Germinal center (tissue), 1 donor: ENCODE results near the gene CTIF.

Experiments
- DNase-seq: peaks from one replicate; pipeline ENCODE4 v3.0.0; 2012; ENCODE audit warnings: mixed read lengths, low spot score

The CTIF gene

DNA sequence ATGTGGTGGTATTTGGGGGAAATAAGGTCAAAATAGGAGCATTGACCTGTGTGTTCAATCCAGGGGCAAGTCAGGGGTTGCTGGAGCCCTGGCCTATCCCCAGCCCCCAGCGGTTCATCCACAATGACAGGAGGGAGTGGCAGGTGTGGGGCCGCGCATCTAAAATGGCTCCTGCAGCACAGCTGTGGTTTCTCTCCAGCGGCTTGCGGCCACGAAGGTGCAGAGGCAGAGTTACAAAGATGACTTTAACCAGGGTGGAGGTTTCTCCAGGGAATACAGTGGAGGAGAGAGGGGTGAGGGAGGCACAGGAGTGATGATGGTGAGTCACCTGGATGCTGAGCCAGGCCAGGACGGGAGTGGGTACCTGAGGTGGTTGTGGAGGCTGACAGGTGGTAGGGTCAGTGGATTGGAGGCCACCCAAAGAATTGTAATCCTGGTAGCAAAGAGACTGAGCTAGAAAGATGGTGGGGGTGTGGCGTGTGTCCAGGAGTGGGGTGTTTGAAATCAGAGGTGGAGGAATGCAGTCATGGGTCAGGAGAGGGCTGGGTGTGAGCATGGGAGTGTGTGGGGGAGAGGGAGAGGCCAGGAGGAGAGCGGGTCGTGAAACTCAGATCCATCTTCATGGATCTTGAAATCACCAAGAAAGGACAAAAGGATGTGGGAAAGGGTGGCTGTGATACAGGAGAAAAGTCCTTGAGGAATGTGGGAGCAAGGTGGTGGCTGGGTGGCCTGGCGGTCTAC lies 83.2 kb downstream of the CTIF start:
- DNase-seq = no peak

DNA sequence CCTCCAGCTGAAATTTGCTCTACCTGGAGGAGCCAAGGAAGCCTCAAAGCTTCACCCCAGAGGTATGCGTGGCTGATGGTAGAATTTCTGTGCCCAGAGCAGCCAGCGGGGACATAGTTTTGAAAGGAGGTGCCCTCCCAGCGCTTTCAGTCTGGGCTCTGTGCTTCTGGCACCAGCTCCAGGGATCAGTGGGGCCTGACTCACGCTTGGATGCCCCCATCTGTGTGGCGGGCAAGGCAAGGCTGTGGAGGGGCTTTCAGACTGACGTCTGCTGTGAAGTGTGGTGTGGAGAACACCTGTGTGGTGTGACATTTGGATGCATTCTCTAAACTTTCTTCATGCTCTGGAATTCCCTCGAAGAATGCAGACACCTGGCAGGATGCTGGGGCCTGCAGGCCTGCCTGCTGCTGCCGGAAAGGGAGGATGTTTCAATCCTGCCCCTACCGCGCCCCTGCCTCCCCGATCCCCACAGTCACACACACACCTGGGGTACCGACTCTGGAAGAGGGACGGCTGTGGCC lies 84.1 kb downstream of the CTIF start:
- peak; percentile 60 for DNase-seq

DNA sequence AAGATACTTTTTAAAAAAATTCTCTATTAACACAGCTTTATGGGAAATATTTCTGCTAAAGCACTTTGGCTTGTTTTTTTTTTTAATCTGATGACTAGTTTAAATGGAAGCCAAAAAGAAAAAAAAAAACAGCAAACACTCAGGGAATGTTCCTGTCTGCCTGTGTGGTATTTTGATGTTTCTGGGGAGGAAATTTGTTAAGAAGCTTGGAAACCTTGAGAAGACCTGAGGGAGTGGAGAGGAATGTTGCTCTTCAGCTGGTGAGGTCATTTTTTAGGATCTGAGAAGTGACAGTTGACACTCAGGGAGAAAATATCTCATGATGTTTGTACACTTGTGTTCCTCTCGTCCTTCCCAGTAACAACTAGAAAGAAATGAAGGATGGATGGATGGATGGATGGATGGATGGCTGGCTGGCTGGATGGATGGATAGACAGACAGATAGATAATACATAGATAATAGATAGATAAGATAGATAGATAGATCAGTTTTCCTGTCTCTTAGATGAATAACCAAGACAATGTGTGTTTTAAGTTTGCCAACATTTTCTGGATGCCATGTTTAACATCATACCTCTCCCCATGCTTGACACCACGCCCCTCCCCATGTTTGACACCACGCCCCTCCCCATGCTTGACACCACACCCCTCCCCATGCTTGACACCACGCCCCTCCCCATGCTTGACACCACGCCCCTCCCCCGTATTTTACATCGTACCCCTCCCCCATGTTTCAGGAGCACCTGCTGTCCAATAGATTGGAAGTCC lies 84.8 kb downstream of the CTIF start:
- DNase-seq = no peak

DNA sequence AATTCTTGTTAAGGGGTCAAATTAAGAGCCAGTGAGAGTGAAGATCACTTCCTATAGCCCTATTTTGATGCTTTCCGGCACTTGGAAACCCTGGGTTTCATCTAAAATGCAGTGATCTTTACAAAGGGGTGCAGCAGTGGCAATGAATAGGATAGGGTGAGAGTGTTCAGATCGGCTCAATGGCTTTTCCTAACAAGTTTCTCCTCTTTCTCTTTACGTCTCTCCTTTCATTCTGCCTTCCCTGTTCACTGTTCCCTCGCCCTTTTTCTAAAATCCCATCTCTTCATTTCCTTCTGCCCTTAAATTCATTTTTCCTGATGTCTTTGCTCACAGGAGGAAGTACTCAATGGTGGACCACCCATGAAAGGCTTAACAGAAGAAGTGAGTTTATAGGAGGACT lies 86.0 kb downstream of the CTIF start:
- DNase-seq = no peak

DNA sequence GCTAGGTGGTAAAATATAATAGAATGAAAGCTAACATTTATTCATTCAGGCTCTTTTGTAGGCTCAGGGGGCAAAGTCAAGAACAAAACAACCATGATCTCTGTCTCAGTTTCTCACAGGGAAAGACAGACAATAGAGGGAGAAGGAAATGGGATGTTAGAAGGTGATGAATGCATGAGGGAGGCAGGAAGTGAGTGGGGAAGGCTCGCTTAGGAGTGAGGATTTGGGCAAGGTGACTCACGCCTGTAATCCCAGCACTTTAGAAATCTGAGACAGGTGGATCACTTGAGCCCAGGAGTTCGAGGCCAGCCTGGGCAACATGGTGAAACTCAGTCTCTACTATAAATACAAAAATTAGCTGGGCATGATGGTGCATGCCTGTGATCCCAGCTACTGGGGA lies 88.4 kb downstream of the CTIF start:
- no peak for DNase-seq

DNA sequence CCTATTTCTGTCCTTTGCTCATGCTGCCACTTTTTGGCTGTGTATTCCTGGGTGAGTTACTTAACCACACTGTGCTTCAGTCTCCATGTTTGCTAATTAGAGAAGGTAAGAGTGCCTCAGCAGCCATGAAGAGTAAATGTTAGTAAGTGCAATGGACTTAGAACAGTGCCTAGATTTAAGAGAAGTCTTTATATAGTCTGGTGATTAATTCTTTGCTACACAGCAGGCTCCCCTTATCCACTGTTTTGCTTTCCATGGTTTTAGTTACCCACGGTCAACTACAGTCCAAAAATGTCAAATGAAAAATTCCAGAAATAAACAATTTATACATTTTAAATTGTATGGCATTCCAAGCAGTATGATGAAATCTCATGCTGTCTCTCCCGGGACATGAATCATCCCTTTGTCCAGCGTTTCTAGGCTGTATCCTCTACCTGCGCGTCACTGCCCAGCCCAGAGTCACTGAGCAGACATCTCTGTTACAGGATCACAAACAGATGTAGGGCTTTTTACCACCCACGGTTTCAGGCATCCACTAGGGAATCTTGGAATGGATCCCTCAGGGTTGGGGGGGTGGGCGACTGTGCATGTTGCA lies 91.0 kb downstream of the CTIF start:
- DNase-seq = no peak

DNA sequence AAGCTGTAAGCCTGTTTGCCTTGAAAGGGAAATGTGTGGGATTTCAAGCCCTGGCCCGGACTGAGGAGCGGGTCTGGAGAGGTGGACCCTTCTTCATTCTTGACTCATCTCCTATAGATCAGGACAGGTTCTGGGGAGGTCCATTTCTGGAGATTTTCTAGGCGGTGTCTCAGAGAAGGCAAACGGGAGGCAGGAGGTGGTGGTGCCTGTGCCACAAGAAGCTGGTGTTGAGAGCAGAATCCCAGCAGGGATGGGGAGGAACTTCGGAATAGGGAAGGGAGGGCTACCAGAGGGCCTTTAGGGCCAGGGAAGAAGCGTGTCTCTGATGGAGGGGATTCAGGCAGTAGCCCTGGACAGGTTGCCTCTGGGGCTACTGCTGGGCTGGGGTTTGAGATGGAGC lies 93.0 kb downstream of the CTIF start:
- DNase-seq = no peak

DNA sequence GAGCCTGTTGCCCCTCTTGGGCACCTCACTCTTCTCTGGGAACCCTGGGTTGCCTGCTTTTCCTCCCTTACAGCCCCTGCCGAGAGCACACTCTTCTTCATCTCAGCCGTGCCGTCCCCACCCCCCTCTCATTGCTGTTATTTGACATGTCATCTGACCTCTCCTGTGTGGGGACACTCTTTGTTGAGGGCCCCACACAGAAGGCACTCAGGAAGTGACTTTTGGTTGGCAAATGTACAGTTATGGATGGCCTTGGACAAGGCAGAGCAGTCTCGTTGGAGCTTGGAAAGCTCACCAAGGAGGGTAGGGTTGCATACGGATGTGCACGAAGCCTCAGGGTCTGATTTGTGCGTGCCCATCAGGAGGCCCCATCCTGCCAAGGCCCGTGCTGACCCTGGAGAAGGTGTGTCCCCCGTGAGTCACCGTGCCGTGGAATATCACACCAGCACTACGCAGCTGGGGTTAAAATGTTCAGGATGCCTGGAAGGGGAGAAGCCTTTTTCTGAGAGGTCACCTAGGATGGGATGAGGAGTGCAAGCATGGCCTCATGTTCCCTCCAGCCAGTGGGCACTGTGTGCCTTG lies 93.9 kb downstream of the CTIF start:
- no peak for DNase-seq

DNA sequence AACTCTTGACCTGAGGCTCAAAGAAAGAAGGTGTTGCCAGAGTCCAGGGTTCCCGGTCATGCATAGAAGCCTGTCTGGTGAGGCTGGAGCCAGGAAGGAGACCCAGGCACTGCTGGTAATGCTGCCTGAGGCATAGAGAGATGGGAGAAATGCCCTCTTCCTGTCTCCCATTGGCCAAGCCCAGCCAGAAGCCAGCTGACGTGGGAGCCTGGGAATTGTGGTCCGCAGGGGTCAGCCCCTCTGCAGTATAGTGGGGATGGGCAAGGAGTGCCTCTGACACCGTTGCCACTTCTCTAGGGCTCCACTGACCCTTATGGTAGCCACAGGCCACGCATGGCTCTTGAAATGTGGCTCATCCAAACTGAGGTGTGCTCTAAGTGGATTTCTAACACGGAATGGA lies 95.7 kb downstream of the CTIF start:
- DNase-seq = no peak

DNA sequence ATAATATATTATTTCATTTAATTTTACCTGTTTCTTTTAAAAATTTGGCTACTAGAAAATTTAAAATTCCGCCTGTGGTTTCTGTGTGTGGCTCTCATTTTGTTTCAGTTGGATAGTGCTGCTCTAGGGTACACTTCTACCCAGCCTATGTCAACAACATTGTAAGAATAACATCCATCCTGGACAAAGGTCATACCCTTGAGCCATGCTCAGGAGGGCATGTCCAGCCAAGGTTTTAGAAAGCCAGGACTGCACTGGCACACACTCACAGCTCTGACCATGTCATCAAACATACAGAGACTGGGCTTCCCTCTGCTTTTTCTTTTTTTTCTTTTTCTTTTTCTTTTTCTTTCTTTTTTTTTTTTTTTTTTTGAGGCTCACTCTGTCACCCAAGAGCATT lies 96.1 kb downstream of the CTIF start:
- DNase-seq = no peak

DNA sequence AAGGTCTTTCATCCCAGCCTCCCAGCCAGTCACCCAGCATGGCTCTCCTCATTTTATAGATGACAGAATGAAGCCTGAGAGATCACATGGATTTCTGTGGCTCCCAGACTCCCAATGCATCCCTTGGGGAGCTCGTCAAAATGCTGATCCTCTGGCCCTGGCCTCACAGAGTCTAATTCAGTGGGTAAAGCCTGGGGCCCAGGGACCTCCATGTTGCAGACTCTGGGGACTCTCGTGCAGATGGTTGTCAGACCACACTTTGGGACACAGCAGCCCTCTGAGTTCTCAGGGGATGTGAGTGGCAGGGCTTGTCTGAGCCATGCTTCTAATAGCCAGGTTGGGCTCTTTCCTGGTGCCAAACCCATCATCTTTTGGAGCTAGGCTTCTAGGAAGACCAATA lies 97.0 kb downstream of the CTIF start:
- no peak for DNase-seq

DNA sequence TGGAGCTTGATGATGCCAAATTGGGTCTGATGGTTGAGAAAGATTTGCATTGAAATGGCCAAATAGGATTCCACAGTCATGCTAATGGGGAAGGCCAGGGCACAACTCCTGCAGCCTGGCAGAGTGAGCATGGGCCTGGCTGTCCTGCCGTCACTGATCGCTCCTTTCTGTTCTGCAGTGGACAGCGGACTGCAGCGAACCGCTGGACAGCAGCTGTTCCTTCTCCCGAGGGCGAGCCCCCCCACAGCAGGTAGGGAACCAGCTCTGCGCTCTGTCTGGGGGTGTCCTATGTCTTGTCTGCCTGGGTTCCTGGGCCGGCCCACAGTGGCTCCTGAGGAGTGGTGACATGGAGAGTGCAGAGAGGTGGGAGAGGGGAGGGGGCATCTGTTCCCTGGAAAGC lies 97.6 kb downstream of the CTIF start:
- no peak for DNase-seq

DNA sequence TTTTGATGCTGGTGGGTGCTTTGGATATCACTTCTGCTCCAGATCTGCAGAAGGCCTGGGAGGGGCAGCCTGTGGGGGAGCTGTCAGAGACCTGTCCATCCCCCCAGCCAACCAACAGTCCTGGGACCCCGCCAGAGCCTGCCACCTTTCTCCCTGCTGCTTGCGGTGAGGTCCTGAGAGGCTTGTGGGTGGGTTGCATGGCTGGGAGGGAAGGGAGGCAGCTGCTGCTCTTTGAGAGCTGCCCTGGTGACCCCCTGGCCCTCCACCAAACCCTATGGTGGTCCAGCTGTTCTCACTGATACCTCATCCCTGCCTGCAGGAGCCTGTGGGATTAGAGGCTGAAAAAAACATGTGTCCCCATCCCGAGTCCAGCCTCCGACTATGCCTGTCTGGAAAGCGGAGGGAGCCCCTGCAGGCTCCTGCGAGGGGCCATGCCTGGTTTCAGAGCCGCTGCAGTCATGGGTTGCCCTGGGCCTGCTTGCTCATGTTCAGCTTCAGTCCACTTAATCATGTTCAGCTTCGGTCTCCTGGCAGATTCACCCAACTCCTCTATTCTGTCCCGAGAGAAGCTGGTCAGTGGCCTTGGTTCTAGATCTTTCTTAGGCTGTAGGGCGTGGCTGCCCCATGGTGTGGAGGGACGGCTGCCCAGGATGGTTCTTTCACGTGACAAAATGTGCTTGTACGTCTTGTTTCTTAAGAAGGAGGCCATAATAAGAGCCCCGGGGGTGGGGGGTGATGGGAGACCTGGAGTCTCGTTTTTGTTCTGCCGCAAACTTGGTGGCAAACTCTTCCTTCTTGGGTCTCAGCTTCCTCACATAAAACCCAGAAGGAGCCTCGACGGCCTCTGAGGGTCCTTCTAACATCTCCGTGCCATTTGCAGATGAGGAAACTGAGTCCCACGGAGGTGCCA lies 98.5 kb downstream of the CTIF start:
- no peak for DNase-seq

DNA sequence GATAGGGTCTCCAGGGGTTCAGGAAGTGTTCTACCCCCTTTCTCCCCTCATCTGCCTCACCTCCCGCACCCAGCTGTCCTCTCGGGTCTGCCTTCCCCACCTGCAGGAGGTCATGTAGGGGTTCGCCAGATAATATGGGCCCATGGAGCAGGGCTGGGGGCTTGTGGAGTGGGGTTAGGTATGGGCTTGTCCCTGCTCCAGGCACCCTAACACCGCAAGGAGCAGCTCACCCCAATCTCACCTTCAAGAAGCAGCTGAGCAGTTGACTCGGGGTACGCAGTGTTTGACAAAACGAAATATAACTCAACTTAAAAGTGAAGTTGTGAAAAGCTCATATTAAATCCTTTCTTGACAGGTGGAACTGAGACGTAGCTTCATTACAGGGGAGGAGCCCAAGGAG lies 99.6 kb downstream of the CTIF start:
- DNase-seq = no peak

DNA sequence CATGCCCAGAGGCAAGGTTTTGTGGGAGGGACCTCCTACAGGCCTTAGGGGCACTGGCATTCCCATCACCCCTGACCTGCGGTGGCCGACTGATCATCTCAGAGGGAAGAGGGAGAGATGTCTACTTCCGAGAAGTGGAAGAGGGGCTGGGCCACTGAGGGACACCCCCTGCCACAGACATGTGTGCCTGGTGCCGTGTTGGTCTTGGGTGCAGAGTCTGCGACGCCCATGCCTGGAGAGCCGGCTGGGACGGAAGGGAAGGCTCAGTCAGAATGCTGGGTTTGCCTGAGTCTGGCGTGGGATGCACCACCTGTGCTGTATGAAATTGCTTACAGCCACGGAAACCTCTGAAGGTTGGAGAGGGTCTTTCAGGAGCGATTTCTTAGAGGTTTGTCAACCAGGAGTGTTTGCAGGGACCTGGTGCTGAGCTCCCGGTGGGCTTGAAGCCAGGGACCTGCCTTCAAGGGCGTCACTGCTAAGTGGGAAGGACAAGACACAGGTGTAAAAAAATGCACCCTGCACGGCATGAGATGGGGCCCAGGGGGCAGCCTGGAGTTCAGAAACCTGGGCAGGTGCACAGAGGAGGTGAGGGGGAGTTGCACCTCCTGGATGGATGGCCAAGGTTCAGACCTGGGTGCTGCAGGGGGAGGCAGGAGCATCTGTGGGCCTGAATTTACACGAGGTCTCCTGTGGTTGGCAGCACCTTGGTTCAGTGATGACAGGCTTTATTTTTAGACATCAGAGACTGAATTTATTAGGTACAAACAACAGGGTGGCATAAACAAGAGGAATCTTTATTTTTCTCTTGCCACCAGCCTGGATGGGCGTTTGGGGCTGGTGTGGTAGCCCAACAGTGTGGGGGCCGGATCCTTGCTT lies 100.3 kb downstream of the CTIF start:
- no peak for DNase-seq

DNA sequence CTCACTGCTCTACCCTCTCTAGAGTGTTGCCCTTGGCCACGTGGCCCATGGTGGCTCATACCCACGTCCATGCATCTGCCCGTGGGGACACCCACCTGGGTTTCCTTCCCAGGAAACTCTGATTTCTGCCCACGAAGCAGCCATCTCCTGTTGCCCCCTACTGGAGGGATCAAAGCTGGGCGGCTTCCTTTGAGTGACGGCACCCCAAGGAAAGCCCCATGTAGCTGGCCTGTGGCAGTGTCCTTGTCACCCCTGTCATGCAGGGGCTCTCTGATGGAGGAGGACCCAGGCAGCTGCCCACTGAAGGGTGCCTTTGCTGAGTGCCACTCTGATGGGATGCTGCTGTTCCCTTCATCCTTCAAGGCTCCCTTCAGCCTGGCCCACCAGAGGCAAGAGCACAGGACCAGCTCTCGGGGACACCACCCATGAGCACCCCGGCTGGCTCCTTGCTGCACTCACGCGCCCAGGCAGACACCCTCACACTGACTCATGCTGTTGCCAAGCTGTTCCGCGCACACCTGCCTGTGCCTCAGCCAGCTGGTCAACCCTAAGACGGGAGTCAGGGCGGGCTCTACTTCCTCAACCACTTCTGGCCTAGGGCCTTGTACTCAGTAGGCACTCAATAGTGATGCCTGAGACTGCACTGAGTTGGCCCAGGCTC lies 101.1 kb downstream of the CTIF start:
- no peak for DNase-seq

DNA sequence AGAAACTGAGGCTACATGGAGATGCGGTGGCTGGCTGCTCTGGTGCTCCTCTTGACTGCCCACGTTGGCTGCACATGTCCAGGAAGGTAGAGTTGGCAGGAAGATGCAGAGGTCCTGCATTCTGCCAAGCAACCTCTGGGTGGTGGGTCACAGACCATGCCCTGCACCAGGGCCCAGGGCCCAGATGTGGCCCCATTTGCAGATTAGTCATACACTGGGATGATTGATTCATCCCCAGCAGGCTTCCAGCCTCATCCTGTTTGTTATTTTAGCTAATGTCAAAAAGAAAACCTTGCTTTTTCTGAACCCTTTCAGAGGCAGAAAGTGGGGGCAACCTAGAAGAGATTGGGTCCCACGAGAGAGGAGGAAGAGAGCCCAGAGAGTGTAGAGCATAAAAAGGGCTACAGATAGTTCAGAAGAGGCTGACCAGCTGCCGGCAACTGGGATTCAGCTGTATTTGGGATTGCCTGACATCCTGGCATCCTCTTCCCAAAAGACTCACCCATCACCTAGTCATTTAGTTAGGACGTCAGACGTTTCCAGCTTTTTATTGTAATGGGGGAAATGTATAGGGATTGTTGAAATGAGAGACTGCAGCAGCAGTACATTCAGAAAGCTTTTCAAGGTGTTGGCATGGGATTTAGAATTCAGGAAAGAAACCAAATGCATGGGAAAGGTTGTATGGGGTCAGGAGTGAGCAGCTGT lies 101.9 kb downstream of the CTIF start:
- no peak for DNase-seq

DNA sequence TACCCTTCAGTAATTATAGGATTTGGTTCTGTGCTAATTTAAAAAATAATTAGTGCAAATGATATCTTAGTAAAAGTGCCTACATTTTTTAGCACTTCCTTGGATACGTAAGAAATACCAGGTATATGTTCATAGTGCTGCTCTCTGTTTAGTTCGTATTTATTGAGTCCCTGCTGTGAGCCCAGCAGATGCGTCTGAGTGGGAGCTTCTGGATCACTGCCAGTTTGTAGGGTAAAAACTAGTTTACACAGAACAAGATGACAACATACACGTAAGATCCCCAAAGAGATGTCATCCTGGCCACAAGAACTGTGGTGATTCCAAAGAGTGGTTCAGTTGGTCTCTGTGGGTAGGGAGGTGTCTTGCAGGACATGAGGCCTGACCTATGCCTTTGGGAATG lies 103.2 kb downstream of the CTIF start:
- no peak for DNase-seq

DNA sequence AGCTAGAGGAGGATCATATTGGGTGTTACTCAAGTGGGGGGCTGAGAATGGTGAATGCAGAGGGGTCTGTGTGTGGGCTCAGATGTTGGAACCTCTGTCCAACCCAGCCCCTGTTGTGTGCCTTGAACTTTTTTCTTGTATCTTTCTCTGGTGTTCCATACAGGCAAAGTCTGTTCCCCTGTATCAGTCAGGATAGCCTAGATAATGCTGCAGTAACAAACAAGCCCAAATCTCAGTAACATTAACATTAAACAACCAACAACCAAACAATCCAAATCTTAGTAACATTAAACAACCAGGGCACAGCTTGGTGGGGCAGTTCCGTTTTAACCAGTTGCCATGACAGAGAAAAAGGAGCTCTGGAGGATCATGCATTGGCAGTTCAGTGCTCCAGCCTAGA lies 103.7 kb downstream of the CTIF start:
- no peak for DNase-seq

DNA sequence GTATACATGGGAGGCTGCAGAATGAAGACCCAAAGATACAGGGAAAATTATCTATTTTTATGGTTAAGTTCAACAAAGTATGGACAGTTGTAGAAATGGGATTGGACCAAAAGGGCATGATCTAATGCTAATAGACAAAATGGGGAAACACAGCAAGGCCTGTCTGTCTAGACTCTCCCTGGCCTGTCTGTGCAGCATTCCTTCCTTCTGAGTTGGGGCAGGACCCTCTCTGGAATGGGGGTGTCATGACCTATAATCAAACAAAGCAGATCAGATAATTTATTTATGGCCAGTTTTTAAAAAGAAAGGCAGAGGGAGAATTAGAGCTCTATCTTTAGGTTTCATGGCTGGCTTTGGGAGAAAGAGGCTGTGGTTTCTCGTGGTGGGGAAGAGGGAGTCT lies 104.4 kb downstream of the CTIF start:
- no peak for DNase-seq
